WTC11 (cell line): ENCODE measurements around the gene BTBD9. TPM values are rescaled to one million over a fixed set of nuclear protein-coding genes. Genes with fewer than 3 reads are reported as not detected.

Source experiments
- ATAC-seq: fragments of 200-7000 bp; cut with Tn5 transposase; 2 replicates; pipeline ENCODE4 v1.10.0; 2021; ENCODE audit warnings: mild to moderate bottlenecking, moderate library complexity
- CTCF ChIA-PET: fragments of 300-600 bp; sonication (Branson Sonifier 250); formaldehyde crosslinking; loops from one replicate; lab custom pipeline; 2021; ENCODE audit warnings: antibody characterized with exemption; lab: Charles Lee
- POLR2A ChIA-PET: fragments of 350-600 bp; sonication (Branson Sonifier 250); formaldehyde crosslinking; loops from one replicate; lab custom pipeline; 2021; ENCODE audit warnings: antibody characterized with exemption; lab: Charles Lee
- DNase-seq: peaks from one replicate; pipeline ENCODE4 v3.0.0; 2021; ENCODE audit warnings: low spot score
- H3K27ac Mint-ChIP-seq: 2 replicates; pipeline ENCODE4 v1.8.0; 2021; ENCODE audit warnings: mixed read lengths
- H3K27me3 Mint-ChIP-seq: 2 replicates; pipeline ENCODE4 v1.8.0; 2021; ENCODE audit warnings: low read depth, mild to moderate bottlenecking, moderate library complexity, mixed read lengths
- H3K36me3 Mint-ChIP-seq: 2 replicates; pipeline ENCODE4 v1.8.0; 2021; ENCODE audit warnings: mixed read lengths
- H3K4me1 Mint-ChIP-seq: 2 replicates; pipeline ENCODE4 v1.8.0; 2022; ENCODE audit warnings: mixed read lengths
- H3K4me3 Mint-ChIP-seq: 2 replicates; pipeline ENCODE4 v1.8.0; 2021; ENCODE audit warnings: mild to moderate bottlenecking, moderate library complexity, mixed read lengths
- H3K9me3 Mint-ChIP-seq: 2 replicates; pipeline ENCODE4 v1.8.0; 2021; ENCODE audit warnings: mixed read lengths
- ATF6 ChIP-seq: sonication (generic); formaldehyde crosslinking; IDR thresholded peaks from 2 replicates; pipeline ENCODE4 v1.8.1; 2023; ENCODE audit warnings: mild to moderate bottlenecking, missing genetic modification reagents
- CTCF ChIP-seq: fragments of 200-600 bp; IDR thresholded peaks from 2 replicates; pipeline ENCODE4 v1.8.0; 2022; ENCODE audit warnings: antibody characterized with exemption
- ESRRA ChIP-seq: sonication (generic); formaldehyde crosslinking; IDR thresholded peaks from 2 replicates; pipeline ENCODE4 v1.8.1; 2022; ENCODE audit warnings: mild to moderate bottlenecking, missing genetic modification reagents, borderline replicate concordance
- ETV6 ChIP-seq: sonication (generic); formaldehyde crosslinking; IDR thresholded peaks from 2 replicates; pipeline ENCODE4 v1.8.1; 2022; ENCODE audit warnings: mild to moderate bottlenecking, missing genetic modification reagents
- GABPB1 ChIP-seq: sonication (generic); formaldehyde crosslinking; IDR thresholded peaks from 2 replicates; pipeline ENCODE4 v1.8.1; 2023; ENCODE audit warnings: mild to moderate bottlenecking, missing genetic modification reagents
- GRHL2 ChIP-seq: fragments of 250-450 bp; sonication (Bioruptor Pico); IDR thresholded peaks from 2 replicates; pipeline ENCODE4 v1.8.0; 2022; ENCODE audit warnings: mild to moderate bottlenecking, moderate library complexity; ENCODE audit not compliant: insufficient replicate concordance, severe bottlenecking
- JUN ChIP-seq: sonication (generic); formaldehyde crosslinking; IDR thresholded peaks from 2 replicates; pipeline ENCODE4 v1.8.0; 2023; ENCODE audit warnings: mild to moderate bottlenecking, missing genetic modification reagents
- MXD4 ChIP-seq: fragments of 250-450 bp; sonication (Bioruptor Pico); IDR thresholded peaks from 2 replicates; pipeline ENCODE4 v1.8.0; 2021; ENCODE audit warnings: mild to moderate bottlenecking, moderate library complexity, borderline replicate concordance
- OVOL2 ChIP-seq: fragments of 250-450 bp; sonication (Bioruptor Pico); IDR thresholded peaks from 2 replicates; pipeline ENCODE4 v1.9.0; 2021; ENCODE audit warnings: mild to moderate bottlenecking, borderline replicate concordance
- PRDM15 ChIP-seq: sonication (generic); formaldehyde crosslinking; IDR thresholded peaks from 2 replicates; pipeline ENCODE4 v1.8.0; 2022; ENCODE audit warnings: missing genetic modification reagents
- PREB ChIP-seq: sonication (generic); formaldehyde crosslinking; IDR thresholded peaks from 2 replicates; pipeline ENCODE4 v1.8.1; 2022; ENCODE audit warnings: mild to moderate bottlenecking, missing genetic modification reagents, moderate library complexity, borderline replicate concordance
- STAT6 ChIP-seq: sonication (generic); formaldehyde crosslinking; conservative IDR thresholded peaks from 2 replicates; pipeline ENCODE4 v1.8.1; 2023; ENCODE audit warnings: mild to moderate bottlenecking, low read depth, missing genetic modification reagents, moderate library complexity
- USF1 ChIP-seq: sonication (generic); formaldehyde crosslinking; IDR thresholded peaks from 2 replicates; pipeline ENCODE4 v1.8.0; 2022; ENCODE audit warnings: mild to moderate bottlenecking, missing genetic modification reagents
- ZNF532 ChIP-seq: fragments of 250-450 bp; sonication (Bioruptor Pico); IDR thresholded peaks from 2 replicates; pipeline ENCODE4 v1.9.0; 2021; ENCODE audit warnings: mild to moderate bottlenecking, borderline replicate concordance
- total RNA-seq: library from RNA; stranded (reverse); gene quantifications from 3 replicates; pipeline ENCODE4 v1.2.3, GENCODE V29; 2021

The BTBD9 gene
- total RNA-seq, 1 experiment from 2014 or later: 4.2 TPM

- TF ChIP-seq PRDM15 (CRISPR knock-in tag) (no peak), MXD4 (CRISPR knock-in tag) (no peak), ESRRA (CRISPR knock-in tag) (no peak), GABPB1 (CRISPR knock-in tag) (no peak), JUN (no peak), OVOL2 (CRISPR knock-in tag) (no peak), ATF6 (CRISPR knock-in tag) (no peak), USF1 (no peak), CTCF (no peak)
Observed at GRCh38 chr6:38169221-38169976, 470.3 kb downstream of the BTBD9 start (continued).

GRCh38 chr6:38168699-38169098 is 471.0 kb downstream of the BTBD9 start:
- Mint-ChIP-seq H3K4me3 (no peak overlapping the region), H3K27ac (no peak overlapping the region), H3K4me1 (peaks cover 34% of the 10 kb centered on the region), H3K27me3 (no peaks in the 10 kb centered on the region)
- DNase-seq: no peak
- POLR2A ChIA-PET: no interaction called here
- TF ChIP-seq STAT6 (CRISPR knock-in tag) (no peak), GRHL2 (CRISPR knock-in tag) (no peak), ZNF532 (no peak), ETV6 (CRISPR knock-in tag) (no peak), PREB (no peak)
- TF ChIP-seq, all 79 proteins: peak for 0
- no peaks in the 10 kb centered on the region for H3K9me3 Mint-ChIP-seq
- ATAC-seq: no peak
- CTCF ChIA-PET: interaction anchor here (0.5 to 2.0 kb wide), 9 partner anchors 8 to 464 kb away, joined by 3 to 6 read pairs (median 3); no protein-coding TSS in a partner anchor
- H3K36me3 Mint-ChIP-seq: no peaks in the 10 kb centered on the region
